Stomach smooth muscle (tissue), 2 donors: ENCODE measurements around the gene CD40.
"Not testable (repeated sequence)": the region's sequence is repeated elsewhere in the genome, so short reads cannot be mapped to it uniquely, and the experiment has no call there.

Experiments
- H3K27ac ChIP-seq: one replicate; pipeline ENCODE4 v1.7.0; 2013; ENCODE audit warnings: mild to moderate bottlenecking, low read length, inconsistent platforms
- H3K27me3 ChIP-seq, 2 donors: one replicate each; pipeline ENCODE4 v1.7.0; 2013; ENCODE audit warnings: low read length in 2 of 2; ENCODE audit not compliant: insufficient read depth in 2 of 2, control insufficient read depth in 1 of 2
- H3K36me3 ChIP-seq, 2 donors: one replicate each; pipeline ENCODE4 v1.7.0; 2013; ENCODE audit warnings: low read length in 2 of 2; ENCODE audit not compliant: control insufficient read depth in 2 of 2, insufficient read depth in 2 of 2
- H3K4me1 ChIP-seq: one replicate; pipeline ENCODE4 v1.7.0; 2013; ENCODE audit warnings: low read length; ENCODE audit not compliant: control insufficient read depth, insufficient read depth
- H3K4me3 ChIP-seq, 2 donors: one replicate each; pipeline ENCODE4 v1.7.0; 2013; ENCODE audit warnings: low read length in 2 of 2
- H3K9ac ChIP-seq, 2 donors: one replicate each; pipeline ENCODE4 v1.7.0; 2013; ENCODE audit warnings: low read length in 2 of 2, mild to moderate bottlenecking in 1 of 2
- H3K9me3 ChIP-seq, 2 donors: one replicate each; pipeline ENCODE4 v1.7.0; 2013; ENCODE audit warnings: low read length in 2 of 2; ENCODE audit not compliant: control insufficient read depth in 2 of 2
- donor health status: healthy.
- donor health status: Pancreatic carcinoma.

The CD40 gene

GRCh38 chr20:46083101-46083500, 35.0 kb upstream of the CD40 start:
- no peak overlapping the region for H3K9ac ChIP-seq
- H3K27ac ChIP-seq, result no peak overlapping the region
- H3K9me3 ChIP-seq, result no peaks in the 10 kb centered on the region
- H3K27me3 ChIP-seq, result no peaks in the 10 kb centered on the region
- no peak overlapping the region for H3K4me3 ChIP-seq
- H3K4me1 ChIP-seq, result peaks cover 11% of the 10 kb centered on the region
- H3K36me3 ChIP-seq, result peaks cover 7 to 12% of the 10 kb centered on the region in 2 donors

- H3K4me3 ChIP-seq, result no peak overlapping the region
- H3K27ac ChIP-seq, result no peak overlapping the region
- H3K9ac ChIP-seq, result no peak overlapping the region
- no peaks in the 10 kb centered on the region for H3K27me3 ChIP-seq
- peaks cover 14% of the 10 kb centered on the region for H3K4me1 ChIP-seq
- H3K9me3 ChIP-seq, result no peaks in the 10 kb centered on the region
- peaks cover 5 to 8% of the 10 kb centered on the region in 2 donors for H3K36me3 ChIP-seq
Observed at GRCh38 chr20:46083531-46084061, 34.5 kb upstream of the CD40 start.

GRCh38 chr20:46084805-46085178, 33.3 kb upstream of the CD40 start:
- H3K36me3 ChIP-seq, result no peaks in the 10 kb centered on the region
- H3K4me3 ChIP-seq, result no peak overlapping the region
- no peak overlapping the region for H3K27ac ChIP-seq
- H3K4me1 ChIP-seq, result peaks cover 14% of the 10 kb centered on the region
- H3K9me3 ChIP-seq, result no peaks in the 10 kb centered on the region
- H3K27me3 ChIP-seq, result no peaks in the 10 kb centered on the region
- H3K9ac ChIP-seq, result no peak overlapping the region

GRCh38 chr20:46085179-46085851, 32.8 kb upstream of the CD40 start:
- H3K4me3 ChIP-seq, result no peak overlapping the region
- H3K27ac ChIP-seq, result no peak overlapping the region
- H3K36me3 ChIP-seq, result no peaks in the 10 kb centered on the region
- H3K27me3 ChIP-seq, result no peaks in the 10 kb centered on the region
- H3K9ac ChIP-seq, result no peak overlapping the region
- H3K4me1 ChIP-seq, result peaks cover 14% of the 10 kb centered on the region
- H3K9me3 ChIP-seq, result no peaks in the 10 kb centered on the region

GRCh38 chr20:46087161-46087560, 31.0 kb upstream of the CD40 start:
- H3K9me3 ChIP-seq, result no peaks in the 10 kb centered on the region
- no peaks in the 10 kb centered on the region for H3K36me3 ChIP-seq
- H3K27ac ChIP-seq, result no peak overlapping the region
- H3K4me1 ChIP-seq, result peaks cover 14% of the 10 kb centered on the region
- no peak overlapping the region for H3K9ac ChIP-seq
- H3K4me3 ChIP-seq, result peak overlapping the region in 1 of 2 donors; percentile 3
- H3K27me3 ChIP-seq, result no peaks in the 10 kb centered on the region

- Histone ChIP-seq H3K4me1 (peaks cover 14% of the 10 kb centered on the region), H3K9me3 (no peaks in the 10 kb centered on the region), H3K27me3 (no peaks in the 10 kb centered on the region), H3K27ac (peak overlapping the region; percentile 90), H3K4me3 (peak overlapping the region; percentile 88 to 92), H3K9ac (peak overlapping the region; percentile 92 to 98), H3K36me3 (no peaks in the 10 kb centered on the region)
Observed at GRCh38 chr20:46088409-46089166, 29.5 kb upstream of the CD40 start.

- Histone ChIP-seq H3K36me3 (no peaks in the 10 kb centered on the region), H3K4me3 (peak overlapping the region; percentile 88 to 92), H3K4me1 (peaks cover 11% of the 10 kb centered on the region), H3K27me3 (no peaks in the 10 kb centered on the region), H3K9me3 (no peaks in the 10 kb centered on the region), H3K27ac (peak overlapping the region; percentile 90), H3K9ac (peak overlapping the region; percentile 92 to 98)
Observed at GRCh38 chr20:46089167-46089416, 29.0 kb upstream of the CD40 start.

GRCh38 chr20:46089417-46090388, 28.4 kb upstream of the CD40 start, which contains the start of gene NCOA5:
Gene NCOA5, minus strand, starts transcription at chr20:46089962. Its CDS starts 10,538 bp downstream, at chr20:46079424.
- Histone ChIP-seq H3K9me3 (no peaks in the 10 kb centered on the region), H3K36me3 (no peaks in the 10 kb centered on the region), H3K9ac (peak within 1 kb of the TSS; percentile 92 to 98), H3K4me1 (peaks cover 10% of the 10 kb centered on the region), H3K4me3 (peak within 1 kb of the TSS; percentile 88 to 92), H3K27me3 (no peaks in the 10 kb centered on the region), H3K27ac (peak within 1 kb of the TSS; percentile 90)

GRCh38 chr20:46091622-46092535, 26.2 kb upstream of the CD40 start:
- H3K27ac ChIP-seq, H3K36me3 ChIP-seq, H3K9ac ChIP-seq, H3K27me3 ChIP-seq, H3K4me3 ChIP-seq, H3K9me3 ChIP-seq, H3K4me1 ChIP-seq: not testable (repeated sequence)

- no peak overlapping the region for H3K9ac ChIP-seq
- H3K27ac ChIP-seq, result no peak overlapping the region
- H3K4me1 ChIP-seq, result no peaks in the 10 kb centered on the region
- no peaks in the 10 kb centered on the region for H3K9me3 ChIP-seq
- H3K4me3 ChIP-seq, result no peak overlapping the region
- no peaks in the 10 kb centered on the region for H3K36me3 ChIP-seq
- no peaks in the 10 kb centered on the region for H3K27me3 ChIP-seq
Observed at GRCh38 chr20:46093531-46093930, 24.6 kb upstream of the CD40 start.
